GM10266 (cell line): ENCODE results near the gene LRRC10.

Experiments
- DNase-seq: peaks from one replicate; pipeline ENCODE4 v3.0.0; 2012; ENCODE audit errors: extremely low spot score
- CTCF ChIP-seq: IDR thresholded peaks from 2 replicates; pipeline ENCODE4 v1.5.1; 2012; ENCODE audit warnings: mild to moderate bottlenecking, low read depth; ENCODE audit not compliant: control insufficient read depth, insufficient read depth; ENCODE audit errors: missing control alignments

The LRRC10 gene

GRCh38 chr12:69570545-69571399, 39.9 kb downstream of the LRRC10 start:
- peak; percentile 76 for TF ChIP-seq CTCF
- peak; percentile 47 for DNase-seq

- no peak for TF ChIP-seq CTCF
- DNase-seq = no peak
These were observed 40.6 kb downstream of the LRRC10 start for GRCh38 chr12:69570000-69570516.

- TF ChIP-seq CTCF = no peak
- DNase-seq = no peak
These were observed 41.5 kb downstream of the LRRC10 start for GRCh38 chr12:69569236-69569635.

GRCh38 chr12:69566603-69567002, 44.1 kb downstream of the LRRC10 start:
- DNase-seq = no peak
- TF ChIP-seq CTCF = no peak

- DNase-seq = no peak
- TF ChIP-seq CTCF = no peak
These were observed 47.4 kb downstream of the LRRC10 start for GRCh38 chr12:69563166-69563762.
